K562 treated with DMSO at 1 percent for 24 hours (cell line): Measurements from ENCODE around the gene PTER. TPM values are rescaled to one million over a fixed set of nuclear protein-coding genes. Genes with fewer than 3 reads are reported as not detected.

ENCODE experiments used
- total RNA-seq: library from RNA; unstranded; fragments of 300-600 nt; gene quantifications from 2 replicates; pipeline ENCODE4 v1.2.3, GENCODE V29; 2022; ENCODE audit warnings: low read depth; ENCODE audit not compliant: insufficient read depth

PTER gene
- total RNA-seq = 11.0 and 13.8 TPM in 2 replicates

GRCh38 chr10:16436758-16437539, at the start of gene PTER:
TSS of gene PTER (plus strand) at chr10:16437010. CDS start at chr10:16484385, 47,375 bp downstream.

GRCh38 chr10:16521311-16522016, 84.7 kb downstream of the PTER start, which contains the start of gene C1QL3:
TSS of gene C1QL3 (minus strand) at chr10:16521879. CDS start at chr10:16521065, 814 bp downstream.

Other genes with a start within 250 kb of the PTER start
- 0.16 and 0.50 TPM in 2 replicates for gene C1QL3, start 84.9 kb downstream of the PTER start, total RNA-seq